22Rv1 (cell line): ENCODE data around the gene ZAR1.

Experiments
- ZFX ChIP-seq: fragments of 450-650 bp; IDR thresholded peaks from 2 replicates; pipeline ENCODE4 v1.6.1; 2017; ENCODE audit warnings: antibody characterized with exemption, borderline replicate concordance
- TF ChIP-seq, protein P1 (sequence below): fragments of 450-650 bp; IDR thresholded peaks from 2 replicates; pipeline ENCODE4 v1.5.1; 2017; ENCODE audit warnings: mild to moderate bottlenecking

DNA sequence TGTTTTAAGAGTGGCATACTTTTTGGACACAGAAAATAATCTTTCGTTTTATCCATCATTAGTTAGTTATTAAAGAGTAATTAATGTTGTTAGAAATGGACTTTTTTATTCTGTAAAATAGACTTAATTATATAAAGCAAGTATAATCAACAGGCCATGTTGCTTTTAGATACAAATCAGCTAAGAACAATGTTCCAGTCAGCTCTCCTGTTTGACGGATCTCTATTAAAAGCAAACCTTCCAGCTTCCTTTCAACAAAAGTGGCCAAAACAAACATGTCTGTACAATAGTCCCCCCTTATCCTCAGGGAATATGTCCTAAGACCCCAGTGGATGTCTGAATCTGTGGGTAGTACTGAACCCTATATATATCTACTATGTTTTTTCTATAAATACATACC, 11.8 kb upstream of the ZAR1 start:
- TF ChIP-seq, protein P1, sequence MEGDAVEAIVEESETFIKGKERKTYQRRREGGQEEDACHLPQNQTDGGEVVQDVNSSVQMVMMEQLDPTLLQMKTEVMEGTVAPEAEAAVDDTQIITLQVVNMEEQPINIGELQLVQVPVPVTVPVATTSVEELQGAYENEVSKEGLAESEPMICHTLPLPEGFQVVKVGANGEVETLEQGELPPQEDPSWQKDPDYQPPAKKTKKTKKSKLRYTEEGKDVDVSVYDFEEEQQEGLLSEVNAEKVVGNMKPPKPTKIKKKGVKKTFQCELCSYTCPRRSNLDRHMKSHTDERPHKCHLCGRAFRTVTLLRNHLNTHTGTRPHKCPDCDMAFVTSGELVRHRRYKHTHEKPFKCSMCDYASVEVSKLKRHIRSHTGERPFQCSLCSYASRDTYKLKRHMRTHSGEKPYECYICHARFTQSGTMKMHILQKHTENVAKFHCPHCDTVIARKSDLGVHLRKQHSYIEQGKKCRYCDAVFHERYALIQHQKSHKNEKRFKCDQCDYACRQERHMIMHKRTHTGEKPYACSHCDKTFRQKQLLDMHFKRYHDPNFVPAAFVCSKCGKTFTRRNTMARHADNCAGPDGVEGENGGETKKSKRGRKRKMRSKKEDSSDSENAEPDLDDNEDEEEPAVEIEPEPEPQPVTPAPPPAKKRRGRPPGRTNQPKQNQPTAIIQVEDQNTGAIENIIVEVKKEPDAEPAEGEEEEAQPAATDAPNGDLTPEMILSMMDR = no peak
- no peak for TF ChIP-seq ZFX
